ENCODE results near the gene CFAP53.

The CFAP53 gene

DNA sequence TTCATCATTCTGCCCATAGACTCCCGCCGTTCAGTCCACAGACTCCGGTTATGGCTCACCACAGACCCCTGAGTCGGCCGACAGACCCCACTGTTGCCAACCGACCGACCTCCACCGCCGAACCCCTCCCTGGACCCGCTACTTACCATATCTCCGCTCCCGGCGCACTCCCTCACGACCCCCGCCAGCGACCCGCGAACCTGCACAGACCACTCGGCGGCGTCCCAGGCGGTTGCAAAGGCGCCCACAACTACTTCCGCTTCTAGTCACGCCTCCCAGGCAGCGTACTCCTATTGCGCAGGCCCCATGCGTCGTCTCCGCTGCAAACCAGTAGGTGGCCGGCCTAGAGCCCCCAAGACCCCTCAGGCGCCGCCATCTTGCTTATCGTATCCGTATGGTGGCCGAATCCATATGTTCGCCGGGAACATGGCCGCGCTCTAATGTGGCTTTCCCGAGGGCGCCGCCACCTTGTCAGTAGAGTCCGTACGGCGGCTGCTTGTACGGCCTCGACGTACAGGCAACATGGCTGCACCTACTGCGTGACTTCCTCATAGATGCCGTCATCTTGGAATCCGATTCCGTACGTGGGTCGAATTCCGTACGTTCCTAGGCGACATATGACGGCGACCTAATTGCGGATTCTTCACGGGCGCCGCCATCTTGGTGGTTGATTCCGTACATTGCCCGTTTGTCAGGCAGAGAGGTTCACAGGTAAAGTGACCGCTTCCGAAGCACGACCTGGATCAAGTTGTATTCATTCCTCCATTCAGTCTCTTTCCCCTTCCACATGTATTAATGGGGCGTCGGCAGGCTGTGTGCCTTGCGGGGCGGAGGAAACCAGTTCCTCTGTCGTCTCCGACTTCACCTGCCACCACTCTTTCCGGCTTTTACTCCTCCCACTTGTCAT is 21.4 kb upstream of the CFAP53 start, which contains the start of gene CXXC1:
Gene CXXC1, minus strand, starts transcription at position 252 of the 907 bp plus-strand sequence. Its CDS starts 103 bp downstream, at position 149.
- DNase-seq, result peak; percentile 99

DNA sequence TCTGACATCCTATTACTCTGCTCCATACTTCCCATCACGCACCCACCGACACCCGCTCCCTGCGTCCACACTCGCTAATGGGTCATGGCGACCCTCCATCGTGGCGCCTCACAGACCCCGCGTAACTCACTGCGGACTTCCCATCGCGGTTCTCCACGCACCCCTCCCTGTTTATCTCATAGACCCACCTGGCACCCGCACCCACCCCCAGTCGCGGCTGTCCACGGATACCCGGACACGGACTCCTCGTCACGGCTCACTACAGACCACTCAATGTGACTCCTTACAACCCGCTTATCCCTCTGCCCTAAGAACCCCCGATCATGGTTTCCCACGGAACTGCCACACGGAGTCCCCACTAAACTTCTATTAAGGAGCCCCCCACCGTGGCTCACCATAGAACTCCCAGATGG is 20.7 kb upstream of the CFAP53 start:
- DNase-seq, result no peak

DNA sequence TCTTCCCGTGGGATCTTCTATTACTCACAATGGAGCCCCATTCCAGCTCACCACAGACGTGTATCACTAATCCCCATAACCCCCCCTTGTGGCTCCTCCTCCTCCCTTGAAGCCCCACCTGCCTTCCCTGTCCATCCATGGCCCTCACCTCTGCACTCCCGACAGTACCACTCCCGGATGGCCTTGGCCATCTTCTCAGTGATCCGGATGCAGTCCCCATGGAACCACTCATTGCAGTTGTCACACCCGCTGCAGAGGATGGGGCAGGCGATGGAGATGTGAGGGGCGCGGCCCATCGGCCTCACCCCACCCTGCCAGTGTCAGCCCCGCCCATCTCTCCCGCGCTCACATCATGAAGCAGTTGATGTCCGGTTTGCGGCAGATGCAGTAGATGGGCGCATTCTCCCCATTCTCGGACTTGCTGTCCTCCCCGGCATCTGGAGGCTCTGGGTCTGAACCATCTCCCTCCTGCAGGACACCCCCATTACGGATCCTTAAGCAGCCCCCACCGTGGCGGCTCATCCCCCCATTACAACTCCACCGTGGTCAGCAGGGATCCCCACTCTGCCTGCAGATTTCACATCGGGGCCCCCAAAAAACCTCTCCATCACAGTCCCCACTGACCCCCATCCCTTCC is 20.2 kb upstream of the CFAP53 start:
- no peak for DNase-seq

DNA sequence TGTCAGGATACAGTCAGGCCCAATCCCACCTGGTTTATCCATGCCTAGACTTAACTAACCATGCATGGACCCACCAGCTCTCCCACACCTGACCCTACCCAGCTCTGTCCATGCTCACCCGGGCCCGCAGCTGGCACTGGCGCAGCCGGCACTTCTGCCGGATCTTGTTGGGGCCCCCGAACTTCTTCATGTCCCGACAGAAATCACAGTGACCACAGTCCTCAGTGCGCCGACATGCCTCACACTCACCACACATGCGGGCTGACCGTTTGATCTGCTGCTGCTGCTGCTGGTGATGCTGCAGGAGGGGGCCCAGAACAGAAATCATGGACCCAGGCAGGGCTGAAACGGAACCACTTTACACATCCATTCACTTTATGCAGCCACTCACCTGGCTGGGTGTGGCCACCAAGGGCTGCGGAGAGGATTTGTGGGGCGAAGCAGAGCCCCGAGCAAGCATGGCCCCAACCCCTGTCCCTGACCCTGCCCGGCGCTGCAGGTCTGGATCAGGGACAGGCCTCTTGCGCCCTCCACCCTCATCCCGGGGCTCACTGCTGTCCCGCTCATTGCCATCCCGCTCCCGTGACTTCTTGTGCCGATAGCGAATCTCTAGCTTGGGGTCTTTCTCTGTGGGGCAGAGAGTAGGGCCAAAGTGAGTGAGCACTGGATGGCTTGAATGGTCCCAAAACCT is 19.5 kb upstream of the CFAP53 start:
- DNase-seq, result no peak

DNA sequence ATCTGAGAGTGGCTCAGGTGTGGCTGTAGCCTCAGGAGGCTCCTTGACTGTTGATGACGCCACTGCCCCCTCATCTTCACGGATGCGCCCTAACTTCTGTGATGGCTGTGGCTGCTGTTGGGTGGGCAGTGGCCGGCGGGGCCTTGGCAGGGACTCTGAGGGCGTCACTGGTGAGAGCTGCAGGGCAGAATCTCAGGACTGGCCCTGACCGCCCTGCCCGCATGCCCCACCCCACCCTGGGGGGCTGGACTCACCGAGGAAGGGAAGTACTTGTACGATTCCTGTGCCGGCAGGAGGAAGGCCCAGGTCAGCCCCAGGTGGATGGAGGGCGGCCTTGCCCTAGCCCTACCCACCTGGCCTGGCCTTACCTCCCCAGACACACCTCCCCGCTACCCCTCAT is 18.8 kb upstream of the CFAP53 start:
- no peak for DNase-seq

DNA sequence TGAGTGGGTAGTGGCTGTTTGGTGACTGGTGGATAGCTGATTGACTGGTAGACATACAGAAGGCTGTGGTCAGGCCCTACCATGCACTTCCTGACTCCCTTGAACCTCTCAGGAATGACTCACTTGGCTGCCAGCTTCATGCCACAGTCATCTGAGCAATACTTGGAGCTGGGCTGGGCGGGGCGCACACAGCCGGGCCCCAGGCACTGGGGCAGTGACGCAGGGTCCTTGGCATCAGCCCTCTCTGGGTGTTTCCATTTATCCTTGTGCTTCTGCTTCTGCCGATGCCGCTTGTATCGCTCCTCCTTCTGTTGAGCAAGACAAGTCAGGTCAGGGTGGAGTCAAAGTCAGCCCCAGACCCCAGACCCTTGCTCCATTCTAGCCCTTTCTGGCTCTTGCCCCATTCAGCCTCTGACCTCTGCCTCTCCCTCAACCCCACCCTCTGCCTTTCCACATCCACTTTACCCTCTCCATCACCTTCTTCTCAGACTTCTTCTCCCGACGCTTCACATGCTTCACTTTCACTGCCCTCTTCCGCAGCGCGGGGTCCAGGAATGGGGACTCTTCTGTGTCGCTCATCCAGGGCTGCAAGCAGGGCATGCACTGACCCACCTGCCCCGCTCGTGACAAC is 18.1 kb upstream of the CFAP53 start:
- no peak for DNase-seq

DNA sequence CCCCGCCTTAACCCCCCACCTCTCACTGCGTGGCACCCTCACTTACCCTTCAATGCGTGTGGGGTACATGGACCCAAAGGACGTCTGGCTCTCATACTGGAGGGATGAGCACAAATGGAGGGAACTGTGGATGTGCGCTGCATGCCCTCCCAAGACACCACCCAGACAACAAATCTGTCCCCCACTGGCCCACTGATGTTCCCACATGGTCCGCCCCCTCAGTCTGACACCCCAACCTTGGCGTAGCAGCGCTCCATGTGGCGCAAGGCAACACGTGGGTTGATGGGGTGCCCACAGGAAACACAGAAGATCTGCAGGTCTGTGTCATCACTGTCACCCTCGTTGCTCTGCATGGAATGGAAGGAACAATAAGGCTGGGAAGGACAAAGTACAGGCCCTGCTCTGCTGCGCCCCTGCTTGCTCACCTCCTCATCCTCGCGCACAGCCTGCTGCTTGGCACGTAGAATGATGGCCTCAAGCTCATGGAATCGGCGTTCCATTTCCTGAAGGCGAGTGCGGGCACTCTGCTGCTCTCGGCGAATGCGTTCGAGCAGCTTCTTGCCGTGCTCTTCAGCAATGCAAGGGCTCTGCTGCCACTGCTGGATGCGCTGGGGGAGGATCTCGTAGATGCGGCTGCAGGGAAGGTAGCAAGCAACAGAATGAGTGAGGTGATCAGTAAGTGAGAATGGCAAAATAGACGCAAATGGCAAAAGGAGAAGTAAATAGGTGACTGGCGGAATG is 17.3 kb upstream of the CFAP53 start:
- no peak for DNase-seq

DNA sequence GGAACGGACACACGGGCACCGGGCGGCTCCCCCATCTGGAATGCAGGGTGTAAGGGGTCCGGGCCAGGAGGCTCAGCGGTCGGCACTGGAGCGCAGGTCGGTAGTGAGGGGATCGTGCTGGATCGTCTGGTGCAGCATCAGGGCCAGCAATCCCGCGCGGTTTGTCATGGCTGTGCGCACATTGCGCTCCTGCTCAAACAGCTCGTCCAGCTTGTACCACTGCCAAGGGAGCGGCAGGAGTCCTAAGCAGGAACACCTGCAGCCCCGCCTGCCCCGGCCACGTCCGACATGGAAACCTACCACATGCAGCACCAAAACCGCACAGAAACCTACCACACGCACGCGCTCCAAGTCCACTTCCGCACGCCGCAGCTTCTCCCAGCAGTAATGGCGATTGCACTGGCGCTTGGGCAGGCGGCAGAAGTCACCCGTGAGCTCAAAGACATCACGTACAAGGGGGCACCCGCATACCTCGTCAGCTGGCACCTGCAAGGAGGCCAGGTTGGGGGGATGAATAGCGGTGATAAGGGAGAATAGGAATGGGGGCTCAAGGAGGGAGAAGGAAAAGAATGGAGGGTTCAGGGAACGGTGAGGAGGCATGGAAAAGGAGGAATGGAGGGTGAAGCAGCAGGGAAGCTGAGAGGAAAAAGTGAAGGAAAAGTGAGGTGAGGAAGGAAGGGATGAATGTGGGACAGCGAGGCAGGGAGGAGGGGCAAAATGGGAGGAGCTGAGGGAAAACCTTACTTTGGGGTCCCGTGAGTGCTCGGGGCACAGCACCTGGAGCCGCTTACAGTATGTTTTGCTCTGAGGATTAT is 16.4 kb upstream of the CFAP53 start:
- DNase-seq, result no peak

DNA sequence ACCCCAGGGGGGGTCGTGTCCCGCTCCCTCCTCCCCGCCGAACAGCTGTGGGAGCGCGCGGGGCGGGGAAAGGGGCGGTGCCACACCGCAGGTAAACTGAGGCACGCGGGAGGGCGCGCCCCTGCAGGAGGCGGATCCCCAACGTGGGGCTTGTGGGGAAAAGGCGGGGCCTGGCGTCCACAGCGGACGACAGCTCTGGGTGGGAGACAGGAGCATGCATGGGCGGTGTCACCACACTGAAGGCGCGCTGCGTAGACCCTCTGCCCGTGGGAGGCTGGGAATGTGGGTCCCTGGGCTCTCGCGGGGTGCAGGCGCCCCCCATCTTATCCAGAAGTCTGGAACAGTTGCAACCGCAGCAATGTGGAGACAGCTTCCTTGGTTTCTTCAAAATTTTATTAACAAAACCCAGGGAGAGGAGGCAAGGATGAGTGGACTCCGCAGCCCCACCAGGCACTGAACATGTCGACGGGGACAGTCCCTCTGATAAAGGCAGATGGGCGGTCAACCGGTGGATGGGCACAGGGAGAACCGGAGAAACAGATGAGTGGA is 15.8 kb upstream of the CFAP53 start:
- no peak for DNase-seq

DNA sequence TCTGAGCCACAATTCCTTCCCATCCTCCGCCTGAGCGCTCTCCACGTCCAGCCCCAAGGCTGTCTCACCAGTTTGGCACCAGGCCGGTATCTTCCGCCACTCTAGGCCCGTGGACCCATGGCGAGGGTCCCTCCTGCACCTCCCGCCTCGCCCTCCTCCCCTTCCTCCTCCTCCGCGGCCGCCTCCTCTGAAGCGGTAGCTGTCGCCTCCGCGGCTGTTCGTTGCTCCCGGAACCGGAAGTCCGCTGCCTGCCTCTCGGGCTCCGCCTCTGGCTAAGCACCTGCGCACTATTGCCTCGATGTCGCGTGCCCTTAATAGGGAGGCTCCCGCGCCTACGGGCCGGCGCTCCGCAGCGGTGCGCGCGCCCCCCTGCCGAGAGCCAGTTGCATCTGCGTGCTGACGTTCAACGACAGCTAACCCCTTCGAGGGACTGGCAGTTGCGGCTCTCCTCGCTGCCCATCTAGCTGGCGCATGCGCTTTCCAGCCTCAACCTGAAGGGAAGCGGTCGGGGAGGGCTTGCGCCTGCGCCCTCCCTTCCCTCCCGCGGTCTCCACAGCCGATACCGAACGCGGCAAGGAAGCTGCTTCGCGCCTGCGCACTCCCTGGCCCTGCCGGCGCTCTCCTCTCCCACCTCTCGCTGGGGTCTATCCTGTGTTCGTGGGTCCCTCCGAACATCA is 15.1 kb upstream of the CFAP53 start, which contains the start of gene MBD1:
Gene MBD1, minus strand, starts transcription at position 229 of the 677 bp plus-strand sequence. CDS start 1,531 bp downstream, outside the sequence.
- peak; percentile 96 for DNase-seq

DNA sequence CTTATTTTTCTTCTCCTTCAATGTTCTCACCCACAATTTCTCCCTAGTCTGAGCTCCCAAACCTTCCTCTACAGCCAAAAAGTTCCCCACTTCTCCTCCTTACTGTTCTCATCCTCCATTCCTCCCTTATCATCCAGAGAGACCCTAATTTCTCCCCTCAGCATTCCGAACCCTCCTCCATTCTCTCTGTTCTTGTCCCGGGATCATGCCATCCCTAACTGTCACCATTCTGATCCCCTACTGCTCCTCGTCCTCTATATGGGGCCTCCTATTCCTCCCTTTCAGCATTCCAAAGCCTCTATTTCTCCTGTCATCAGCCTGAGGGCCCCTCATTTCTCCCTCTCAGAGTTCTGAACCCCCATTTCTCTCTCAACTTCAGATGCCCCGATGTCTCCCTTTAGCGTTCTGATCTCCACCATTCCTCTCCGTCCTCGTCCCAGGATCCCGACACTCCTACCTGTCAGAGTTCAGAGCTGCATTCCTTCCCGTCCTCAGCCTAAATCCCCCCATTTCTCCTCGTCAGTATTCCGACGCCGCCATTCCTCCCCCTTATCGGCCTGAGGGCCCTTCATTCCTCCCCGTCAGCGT is 14.5 kb upstream of the CFAP53 start:
- no peak for DNase-seq

DNA sequence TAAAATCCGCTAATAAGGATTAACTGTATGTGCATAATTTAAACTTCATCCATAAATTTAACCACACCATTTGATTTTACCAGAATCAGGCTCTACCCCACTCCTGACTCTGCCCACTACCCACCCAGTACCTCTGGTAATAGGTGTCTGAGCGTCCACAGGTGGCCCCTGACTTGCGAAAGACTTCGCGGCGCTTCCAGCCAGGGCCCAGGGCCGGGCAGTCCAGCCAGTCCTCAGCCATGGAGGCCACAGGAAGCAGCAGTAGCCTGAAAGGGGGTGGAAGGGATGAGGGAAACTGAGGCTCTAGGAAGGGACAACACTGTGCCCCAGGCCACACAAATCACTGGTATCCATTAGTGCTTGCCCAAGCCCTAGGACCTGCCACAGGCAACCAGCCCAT is 13.5 kb upstream of the CFAP53 start:
- no peak for DNase-seq

DNA sequence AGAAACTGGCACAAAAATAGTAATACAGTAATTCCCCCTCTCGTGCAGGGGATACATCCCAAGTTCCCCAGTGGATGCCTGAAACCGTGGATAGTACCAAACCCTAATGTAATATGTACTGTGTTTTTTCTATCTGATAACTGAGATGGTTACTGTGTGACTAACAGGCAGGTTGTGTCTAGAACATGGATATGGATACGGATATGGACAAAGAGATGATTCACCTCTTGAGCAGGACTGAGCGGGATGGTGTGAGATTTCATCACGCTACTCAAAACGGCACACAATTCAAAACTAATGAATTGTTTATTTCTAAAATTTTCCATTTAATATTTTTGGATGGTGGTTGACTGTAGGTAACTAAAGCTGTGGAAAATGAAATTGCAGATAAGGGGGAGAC is 11.6 kb upstream of the CFAP53 start:
- DNase-seq, result no peak

DNA sequence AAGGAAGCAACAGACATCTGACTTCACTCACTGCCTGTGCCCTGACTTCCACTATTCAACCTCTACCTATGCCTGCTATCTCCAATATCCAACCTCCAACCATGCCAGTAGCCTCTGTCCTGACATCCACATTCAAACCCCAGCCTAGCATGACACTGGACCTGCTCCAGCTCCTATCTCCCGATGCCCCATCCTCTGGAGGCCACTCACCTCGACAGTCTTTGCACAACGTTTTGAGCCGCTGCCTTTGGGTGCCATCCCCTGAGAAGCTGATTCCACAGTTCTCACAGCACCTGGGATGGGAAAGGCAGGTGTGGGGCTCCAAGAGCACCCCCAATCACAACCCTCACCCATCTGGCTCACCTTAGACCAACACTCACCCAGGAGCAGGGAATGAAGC is 10.2 kb upstream of the CFAP53 start:
- no peak for DNase-seq

DNA sequence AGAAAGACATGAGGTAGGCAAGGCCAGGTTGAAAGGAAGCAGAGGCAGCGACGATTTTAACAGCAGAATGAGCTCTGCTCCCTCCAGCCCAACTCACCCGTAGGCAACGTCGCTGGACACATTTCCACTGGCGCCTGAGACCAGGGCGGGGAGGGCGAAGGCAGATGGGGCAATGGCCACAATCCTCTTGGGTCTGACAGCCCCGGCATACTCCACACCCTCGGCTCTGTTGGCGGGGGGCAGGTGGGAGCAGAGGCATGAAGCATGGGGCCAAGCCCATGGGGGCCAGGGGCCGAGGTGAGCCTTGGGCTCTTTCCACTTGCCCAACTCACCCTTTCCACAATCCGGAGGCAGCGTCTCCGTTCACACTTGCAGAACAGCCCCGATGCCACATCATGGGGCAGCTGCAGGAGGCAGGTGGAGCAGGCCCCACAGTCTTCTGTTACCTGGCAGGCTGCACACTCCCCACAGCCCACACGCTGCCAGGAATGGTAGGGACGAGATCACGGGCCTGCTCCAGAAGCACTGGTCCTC is 9.3 kb upstream of the CFAP53 start:
- DNase-seq, result no peak

DNA sequence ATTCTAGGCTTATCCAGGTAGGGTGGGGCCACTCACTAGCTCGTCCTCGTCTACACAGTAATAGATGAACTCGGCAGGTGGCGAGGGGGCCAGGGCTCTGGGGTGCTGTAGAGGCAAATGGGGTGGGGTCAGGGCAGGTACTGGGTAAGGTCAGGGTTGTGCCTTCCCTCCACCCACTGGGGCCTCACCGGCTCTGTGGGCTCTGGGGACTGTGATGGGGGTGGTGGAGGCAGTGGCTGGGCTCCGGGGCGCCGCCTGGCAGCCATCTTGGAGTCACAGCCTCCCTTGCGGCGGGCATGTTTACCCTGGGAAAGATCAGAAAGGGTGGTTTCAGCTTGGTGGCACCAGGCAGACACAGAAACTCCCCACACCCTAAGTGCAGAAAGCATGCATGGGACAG is 8.6 kb upstream of the CFAP53 start:
- DNase-seq, result no peak

DNA sequence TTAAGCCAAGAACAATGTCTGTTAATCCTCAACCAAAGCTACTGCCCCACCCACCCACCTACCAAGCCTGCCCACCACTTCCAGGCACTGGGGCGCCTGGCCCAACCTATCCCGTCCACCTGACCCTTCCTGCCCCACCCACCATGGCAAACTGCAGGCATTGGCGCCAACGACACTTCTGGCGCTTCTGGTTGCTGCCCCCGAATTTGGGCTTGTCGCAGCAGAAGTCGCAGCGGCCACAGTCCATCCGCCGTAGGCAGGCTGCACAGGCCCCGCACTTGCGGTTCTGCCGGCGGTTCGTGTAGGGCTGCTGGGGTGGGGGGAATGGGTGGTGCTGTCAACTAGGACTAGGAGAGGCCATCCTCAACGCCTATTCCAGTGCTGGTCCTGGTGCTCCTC is 7.7 kb upstream of the CFAP53 start:
- no peak for DNase-seq

DNA sequence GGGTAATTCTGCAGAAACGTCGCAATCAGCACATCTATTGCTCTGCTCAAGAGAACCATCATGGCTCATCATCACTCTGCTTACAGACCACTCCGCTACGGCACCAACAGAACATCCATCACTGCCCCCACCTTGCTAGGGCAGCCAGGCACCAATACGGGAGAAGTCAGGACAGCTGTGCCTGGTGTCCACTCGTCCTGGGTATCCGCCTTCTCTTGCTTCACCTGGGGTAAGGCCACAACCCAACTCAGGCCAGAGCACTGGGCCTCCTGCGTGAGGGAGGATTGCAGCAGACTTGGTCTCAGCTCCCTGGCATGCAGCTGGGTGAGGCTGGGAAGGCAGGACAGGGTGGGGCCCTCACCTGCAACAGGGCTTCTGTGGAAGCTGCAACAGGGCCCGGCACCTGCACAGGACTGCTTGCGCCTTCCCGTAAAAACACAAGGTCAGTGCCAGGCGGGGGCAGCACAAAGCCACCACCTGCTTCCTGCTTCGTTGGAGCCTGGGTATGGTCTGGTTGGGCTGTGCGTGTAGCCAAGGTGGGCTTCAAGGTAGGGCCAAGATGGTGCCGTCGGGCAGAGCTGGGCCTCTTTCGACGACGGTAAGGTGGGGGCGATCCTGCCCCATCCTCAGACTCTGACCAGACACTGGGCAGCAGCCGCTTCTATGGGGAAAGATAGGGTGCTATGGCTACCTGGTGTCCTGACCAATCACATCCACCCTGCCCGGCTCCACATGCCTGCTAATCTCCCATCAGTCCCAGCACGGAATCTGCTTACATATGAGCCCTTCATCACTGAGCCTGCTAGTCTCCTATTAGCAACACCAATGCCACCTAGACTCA is 7.1 kb upstream of the CFAP53 start:
- no peak for DNase-seq

DNA sequence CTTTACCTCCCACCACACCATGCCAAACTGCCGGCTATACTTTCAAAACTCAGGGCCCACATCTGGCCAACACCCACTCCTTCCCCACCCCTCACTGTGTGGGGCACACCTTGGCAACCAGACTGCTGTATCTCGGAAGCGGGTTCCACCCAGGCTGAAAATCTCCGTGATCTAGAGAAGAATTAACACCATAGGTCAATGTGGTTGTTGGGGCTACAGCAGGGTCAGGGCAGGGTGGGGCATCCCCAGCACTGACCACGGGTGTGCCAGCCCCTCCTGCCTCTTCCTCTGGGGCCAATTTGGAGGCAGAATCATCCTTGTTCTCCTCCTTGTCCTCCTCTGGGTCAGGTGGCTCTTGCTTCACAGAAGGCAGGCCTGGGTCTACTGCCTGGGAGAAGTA is 6.3 kb upstream of the CFAP53 start:
- DNase-seq, result no peak
